ENCODE measurements around the gene DHX29. TPM values are rescaled to one million over a fixed set of nuclear protein-coding genes. Genes with fewer than 3 reads are reported as not detected.
"Not testable (repeated sequence)": the region's sequence is repeated elsewhere in the genome, so short reads cannot be mapped to it uniquely, and the experiment has no call there.

Gene DHX29
- total RNA-seq, 1 experiment from 2014 or later = 24.3 TPM

GRCh38 chr5:55319491-55319890, 12.0 kb upstream of the DHX29 start:
- H3K9ac ChIP-seq (ENCODE audit: low read length) = no peak overlapping the region
- intact Hi-C loops (cut with micrococcal nuclease) = no loop called here
- ATAC-seq (no peak), DNase-seq (ENCODE audit: low read depth, low spot score) (no peak)
- no peak overlapping the region for H2AFZ ChIP-seq (ENCODE audit: low read depth, low read length, poor library complexity, severe bottlenecking)
- H3K36me3 ChIP-seq (ENCODE audit: control insufficient read depth in 1 of 2, insufficient read depth in 2 of 2, low read length in 2 of 2) = peaks cover 0 to 3% of the 10 kb centered on the region in 2 experiments; a peak in 1 of 4 replicates
- H3K9me3 ChIP-seq (ENCODE audit: control insufficient read depth in 1 of 2, insufficient read depth in 1 of 2, low read depth in 1 of 2, low read length in 2 of 2) = no peaks in the 10 kb centered on the region
- CTCF ChIA-PET = interaction anchor here (0.6 kb wide), 1 partner anchor 12 kb away, joined by 3 read pairs; the partner anchor contains the start of genes DHX29 and MTREX
- no peak overlapping the region for H3K27ac ChIP-seq (ENCODE audit: low read depth, low read length)
- H3K27me3 ChIP-seq (ENCODE audit: insufficient read depth, low read length) = no peaks in the 10 kb centered on the region
- H4K20me1 ChIP-seq (ENCODE audit: insufficient read depth) = peaks cover 18% of the 10 kb centered on the region; the same call in 1 of the 2 replicates
- no peak overlapping the region for H3K4me2 ChIP-seq (ENCODE audit: low read length)
- no peak overlapping the region for H3K4me3 ChIP-seq (replicated peaks in 1 of 2; ENCODE audit: low read depth in 1 of 2, low read length in 2 of 2)
- POLR2A ChIA-PET = no interaction called here
- H3K4me1 ChIP-seq (ENCODE audit: control insufficient read depth in 1 of 2, insufficient read depth in 2 of 2, low read length in 2 of 2) = no peaks in the 10 kb centered on the region
- peaks cover 96% of the 10 kb centered on the region for H3K79me2 ChIP-seq (ENCODE audit: insufficient read depth, low read length)
- TF ChIP-seq ATF3 (IDR thresholded peaks at IDR 0.05) = no peak
- TF ChIP-seq EGR1 (IDR thresholded peaks at IDR 0.05; ENCODE audit: low read depth) = no peak
- TF ChIP-seq JUND (IDR thresholded peaks at IDR 0.05) = no peak
- no peak for TF ChIP-seq YY1 (IDR thresholded peaks at IDR 0.05; ENCODE audit: extremely low read depth, insufficient replicate concordance, low read depth, low read length)
- no peak for TF ChIP-seq SIN3A (IDR thresholded peaks at IDR 0.05; ENCODE audit: low read depth)
- no peak for TF ChIP-seq CEBPB (IDR thresholded peaks at IDR 0.05; ENCODE audit: low read depth)
- TF ChIP-seq FOSL1 (IDR thresholded peaks at IDR 0.05; ENCODE audit: low read depth) = no peak
- TF ChIP-seq EZH2 (IDR thresholded peaks at IDR 0.05) = no peak
- TF ChIP-seq ZBTB33 (IDR thresholded peaks at IDR 0.05; ENCODE audit: extremely low read depth, insufficient replicate concordance, low read length) = no peak
- TF ChIP-seq ZFX (IDR thresholded peaks at IDR 0.05) = no peak
- no peak for TF ChIP-seq EZH2phosphoT487 (IDR thresholded peaks at IDR 0.05; ENCODE audit: borderline replicate concordance)
- RAD21 ChIA-PET (ENCODE audit: low non-redundant PET in 1 of 2, low total read pairs in 2 of 2, uncharacterized antibody in 2 of 2, unreplicated experiment in 2 of 2) = no interaction called here
- no TSS peak for BruUV-seq (replicated peaks)
- H3K9me2 ChIP-seq (ENCODE audit: insufficient read depth) = no peaks in the 10 kb centered on the region

- H3K36me3 ChIP-seq (ENCODE audit: control insufficient read depth in 1 of 2, insufficient read depth in 2 of 2, low read length in 2 of 2); ATAC-seq; intact Hi-C loops (cut with micrococcal nuclease); POLR2A ChIA-PET; CTCF ChIA-PET; H3K4me1 ChIP-seq (ENCODE audit: control insufficient read depth in 1 of 2, insufficient read depth in 2 of 2, low read length in 2 of 2); H3K27me3 ChIP-seq (ENCODE audit: insufficient read depth, low read length); H3K9me2 ChIP-seq (ENCODE audit: insufficient read depth); H3K9ac ChIP-seq (ENCODE audit: low read length); H3K4me2 ChIP-seq (ENCODE audit: low read length); H3K4me3 ChIP-seq (replicated peaks in 1 of 2; ENCODE audit: low read depth in 1 of 2, low read length in 2 of 2); H3K9me3 ChIP-seq (ENCODE audit: control insufficient read depth in 1 of 2, insufficient read depth in 1 of 2, low read depth in 1 of 2, low read length in 2 of 2); DNase-seq (ENCODE audit: low read depth, low spot score); H3K27ac ChIP-seq (ENCODE audit: low read depth, low read length); H2AFZ ChIP-seq (ENCODE audit: low read depth, low read length, poor library complexity, severe bottlenecking); RAD21 ChIA-PET (ENCODE audit: low non-redundant PET in 1 of 2, low total read pairs in 2 of 2, uncharacterized antibody in 2 of 2, unreplicated experiment in 2 of 2); BruUV-seq (replicated peaks): not testable (repeated sequence)
- Histone ChIP-seq H4K20me1 (ENCODE audit: insufficient read depth) (peaks cover 26% of the 10 kb centered on the region; the same call in 1 of the 2 replicates), H3K79me2 (ENCODE audit: insufficient read depth, low read length) (peaks cover 100% of the 10 kb centered on the region)
These were observed 10.7 kb upstream of the DHX29 start for GRCh38 chr5:55318237-55318636.

All from HCT116 (cell line).